Measurements from ENCODE around the gene CLK4.

Gene CLK4

DNA sequence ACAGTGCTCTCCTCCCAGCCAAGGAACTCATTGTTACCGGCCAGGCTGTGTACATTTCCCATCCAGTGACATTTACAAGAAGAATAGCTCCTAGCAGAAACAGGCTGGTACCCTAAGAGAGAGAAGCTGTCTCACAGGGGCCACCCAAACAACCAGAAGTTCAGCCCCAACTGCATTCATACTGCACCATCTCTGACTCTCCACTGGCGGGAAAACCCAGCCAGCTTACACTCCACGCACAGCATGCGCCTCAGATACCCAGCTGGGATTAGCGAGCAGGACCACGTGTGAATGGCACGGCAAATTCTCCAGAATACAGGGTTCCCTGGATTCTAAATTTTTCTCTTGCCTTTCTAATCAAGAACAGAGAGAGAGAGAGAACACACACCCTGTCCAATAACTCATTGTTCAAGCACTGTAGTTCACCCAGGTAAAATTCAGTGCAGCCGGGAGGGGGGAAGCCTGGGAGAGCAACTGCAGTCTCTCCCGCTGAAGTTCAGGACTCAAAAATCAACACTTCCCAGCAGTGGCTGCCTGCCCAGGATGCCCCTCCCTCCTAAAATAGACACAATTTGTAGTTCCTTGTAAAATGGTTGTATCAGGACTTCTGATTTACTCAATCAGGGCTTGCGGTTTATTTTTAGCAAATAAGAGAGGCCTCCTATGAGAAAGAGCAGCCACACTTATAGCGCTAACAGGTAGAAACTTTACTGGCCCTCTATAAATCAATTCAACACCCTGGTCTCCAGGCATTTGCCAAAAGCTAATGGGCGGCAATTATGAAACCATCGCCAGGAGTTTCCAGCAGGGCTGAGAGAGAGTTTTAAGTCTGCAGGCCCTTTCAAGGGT, 38.9 kb downstream of the CLK4 start:
- DNase-seq (ENCODE audit: low read depth): no peak

DNA sequence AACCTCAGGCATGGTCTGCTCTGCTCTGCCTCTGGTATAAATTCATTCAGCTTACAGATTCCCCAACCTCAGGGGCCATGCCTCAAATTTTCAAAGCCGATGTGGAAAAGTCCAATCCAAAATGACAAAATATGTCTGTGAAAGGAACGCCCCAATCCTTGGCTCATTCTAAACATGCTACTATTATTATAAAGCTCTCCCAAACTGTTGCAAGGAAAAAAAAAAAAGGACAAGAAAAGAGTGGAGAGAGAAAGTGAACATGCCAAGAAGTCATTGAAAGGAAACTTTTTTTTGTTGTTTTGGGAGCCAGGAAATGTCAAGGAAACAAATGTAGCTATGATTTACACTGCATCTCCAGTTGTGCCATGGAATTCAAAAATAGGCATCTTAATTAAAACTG, 40.5 kb downstream of the CLK4 start:
- DNase-seq (ENCODE audit: low read depth): no peak

- peak; percentile 16 for DNase-seq (ENCODE audit: low read depth)
Observed at GRCh38 chr5:178585421-178585820, 41.4 kb downstream of the CLK4 start.

- no peak for DNase-seq (ENCODE audit: low read depth)
Observed at GRCh38 chr5:178583279-178583678, 43.6 kb downstream of the CLK4 start.

DNA sequence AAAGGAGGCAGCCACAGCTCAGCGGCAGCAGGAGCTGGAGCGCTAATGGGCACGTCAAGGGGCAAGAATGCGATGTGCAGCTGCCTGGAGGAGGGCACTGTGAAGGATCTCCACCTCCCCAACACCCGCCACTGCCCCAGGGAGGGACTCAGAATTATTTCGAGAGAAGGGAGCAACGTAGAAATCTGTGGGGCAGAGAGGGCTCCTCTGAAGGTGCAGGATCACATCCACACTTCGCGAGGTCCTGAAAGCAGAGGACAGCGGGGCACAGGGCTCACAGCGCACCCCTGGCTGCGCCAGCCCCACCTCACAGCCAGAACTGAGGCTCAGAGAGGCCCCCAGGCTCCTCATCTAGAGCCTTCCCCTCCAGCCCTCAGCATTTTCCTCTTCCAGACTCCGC, 44.6 kb downstream of the CLK4 start:
- DNase-seq (ENCODE audit: low read depth): no peak

DNA sequence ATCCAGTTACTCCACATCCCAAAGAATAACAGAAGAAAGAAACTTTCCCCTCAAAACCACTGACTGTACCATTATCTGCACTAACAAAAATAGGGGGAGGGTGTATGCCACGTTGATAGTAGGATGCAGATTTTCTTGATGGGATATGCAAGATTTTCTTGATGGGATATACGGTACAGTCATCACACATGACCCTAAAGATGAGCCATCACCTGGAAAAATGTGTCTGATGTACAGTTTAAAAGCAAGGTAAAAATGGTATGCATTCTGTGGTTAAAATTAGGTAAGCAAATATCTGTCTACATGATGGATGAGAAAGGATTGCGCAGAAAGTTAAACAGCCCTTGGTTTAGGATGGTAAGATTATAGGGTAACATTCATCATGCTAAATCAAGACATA, 45.2 kb downstream of the CLK4 start:
- no peak for DNase-seq (ENCODE audit: low read depth)

DNA sequence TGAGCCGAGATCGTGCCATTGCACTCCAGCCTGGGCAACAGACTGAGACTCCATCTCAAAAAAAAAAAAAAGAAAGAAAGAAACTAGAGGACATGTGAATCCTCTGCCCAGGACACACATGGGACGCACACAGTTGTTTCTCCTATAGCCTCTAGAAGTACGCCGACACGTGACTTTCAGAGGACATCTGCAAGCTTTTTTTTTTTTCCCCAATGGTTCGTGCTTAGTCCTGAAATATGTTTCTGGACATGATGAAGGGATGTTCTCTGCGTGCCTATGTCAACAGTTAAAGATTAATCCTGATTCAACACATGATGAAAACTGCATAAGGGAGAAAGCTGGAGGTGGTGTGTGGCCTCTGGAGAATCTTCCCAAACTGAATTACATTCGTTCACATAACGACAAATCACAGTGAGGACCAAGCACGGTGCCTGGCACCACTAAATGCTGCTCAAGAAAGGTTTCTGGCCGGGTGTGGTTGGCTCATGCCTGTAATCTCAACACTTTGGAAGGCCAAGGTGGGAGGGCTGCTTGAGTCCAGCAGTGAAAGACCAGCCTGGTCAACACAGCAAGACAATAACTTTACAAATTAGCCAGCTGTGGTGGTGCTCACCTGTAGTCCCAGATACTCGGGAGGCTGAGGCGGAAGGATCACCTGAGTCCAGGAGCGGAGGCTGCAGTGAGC, 46.4 kb downstream of the CLK4 start:
- DNase-seq (ENCODE audit: low read depth): no peak

DNA sequence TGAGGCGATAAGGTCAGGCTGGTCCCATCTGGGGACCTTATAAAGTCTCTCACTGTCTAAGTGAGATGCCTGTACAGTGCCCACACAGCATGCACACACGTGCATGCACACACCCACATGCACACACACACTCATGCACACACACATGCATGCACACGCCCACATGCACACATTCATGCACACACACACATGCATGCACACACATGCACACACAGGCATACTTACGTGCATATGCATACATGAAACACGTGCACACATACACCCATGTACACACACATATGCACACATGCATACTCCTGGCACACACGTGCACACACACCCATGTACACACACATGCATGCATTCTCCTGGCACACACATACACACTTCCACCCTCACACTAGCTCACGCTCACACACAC, 48.9 kb downstream of the CLK4 start:
- DNase-seq (ENCODE audit: low read depth): no peak

- DNase-seq (ENCODE audit: low read depth): no peak
Observed at GRCh38 chr5:178577376-178577839, 49.4 kb downstream of the CLK4 start.

DNA sequence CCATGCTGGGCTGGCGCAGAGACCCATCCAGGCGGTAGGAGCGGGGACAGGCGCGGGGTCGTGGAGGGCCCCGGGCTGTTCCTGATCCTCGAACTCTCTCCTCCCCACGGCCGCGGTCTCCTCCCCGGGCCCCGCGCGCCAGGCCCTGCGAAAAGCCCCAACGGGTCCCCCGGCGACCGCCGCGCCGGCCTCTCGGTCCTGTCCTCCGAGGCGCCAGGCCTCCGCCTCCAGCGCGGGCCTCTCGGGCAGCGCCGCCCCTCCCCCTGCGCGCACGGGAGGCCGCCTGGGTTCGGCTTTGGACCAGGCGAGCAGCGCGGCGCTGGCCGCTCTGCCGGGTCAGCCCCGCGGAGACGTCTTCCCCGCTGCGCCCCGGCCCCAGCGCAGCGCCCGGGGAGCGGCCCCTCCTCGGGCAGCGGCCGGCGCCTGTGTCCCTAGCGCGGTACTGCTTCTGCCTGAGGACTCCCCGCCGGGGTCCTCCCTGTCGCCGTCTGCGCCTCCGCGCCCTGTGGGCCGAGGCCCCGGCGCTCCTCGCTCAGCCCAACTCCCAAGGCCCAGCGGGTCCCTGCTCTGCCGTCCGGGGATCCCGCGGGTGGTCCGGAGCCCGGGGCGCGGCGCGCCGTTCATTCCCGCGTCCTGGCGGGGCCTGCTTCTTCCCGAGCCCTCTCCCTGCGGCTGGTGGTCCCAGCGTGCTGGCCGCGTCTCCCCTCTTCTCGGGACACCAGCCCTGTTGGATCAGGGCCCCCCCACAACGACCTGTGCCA, 50.1 kb downstream of the CLK4 start:
- DNase-seq (ENCODE audit: low read depth): no peak

DNA sequence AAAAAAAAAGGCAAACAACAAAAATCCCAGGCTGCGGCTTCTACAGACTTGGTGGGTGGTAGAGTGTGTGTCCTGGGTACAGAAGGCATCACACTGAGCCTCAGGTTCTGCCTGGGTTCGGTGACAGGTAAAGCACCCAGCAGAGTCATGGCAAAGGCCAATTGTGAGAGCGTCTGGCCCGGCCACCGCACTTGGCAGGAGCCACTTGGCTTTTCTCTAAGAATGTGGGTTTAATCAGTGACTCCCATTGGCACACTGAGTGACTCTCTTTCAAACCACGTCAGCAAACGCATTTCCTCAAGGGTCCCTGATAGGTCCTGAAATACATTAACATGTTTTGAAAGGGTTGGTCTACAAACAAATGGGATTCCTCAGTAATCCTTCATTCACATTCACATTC, 53.6 kb downstream of the CLK4 start:
- no peak for DNase-seq (ENCODE audit: low read depth)

DNA sequence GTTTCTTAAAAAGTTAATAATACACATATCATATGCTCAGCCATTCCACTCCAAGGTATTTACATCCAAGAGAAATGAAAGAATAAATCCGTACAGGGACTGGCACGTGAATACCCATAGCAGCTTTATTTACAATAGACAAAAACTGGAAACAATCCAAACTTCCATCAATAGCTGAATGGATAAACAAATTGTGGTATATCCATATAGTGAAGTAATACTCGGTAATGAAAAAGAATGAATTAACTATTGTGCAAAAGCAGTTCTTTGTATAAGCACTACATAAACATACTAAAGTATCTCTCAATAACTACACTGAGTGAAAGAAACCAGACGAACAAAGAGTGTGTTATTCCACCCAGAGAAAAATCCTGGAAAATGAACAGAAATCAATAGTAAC, 54.2 kb downstream of the CLK4 start:
- no peak for DNase-seq (ENCODE audit: low read depth)

- DNase-seq (ENCODE audit: low read depth): no peak
Observed at GRCh38 chr5:178569485-178569884, 57.4 kb downstream of the CLK4 start.

DNA sequence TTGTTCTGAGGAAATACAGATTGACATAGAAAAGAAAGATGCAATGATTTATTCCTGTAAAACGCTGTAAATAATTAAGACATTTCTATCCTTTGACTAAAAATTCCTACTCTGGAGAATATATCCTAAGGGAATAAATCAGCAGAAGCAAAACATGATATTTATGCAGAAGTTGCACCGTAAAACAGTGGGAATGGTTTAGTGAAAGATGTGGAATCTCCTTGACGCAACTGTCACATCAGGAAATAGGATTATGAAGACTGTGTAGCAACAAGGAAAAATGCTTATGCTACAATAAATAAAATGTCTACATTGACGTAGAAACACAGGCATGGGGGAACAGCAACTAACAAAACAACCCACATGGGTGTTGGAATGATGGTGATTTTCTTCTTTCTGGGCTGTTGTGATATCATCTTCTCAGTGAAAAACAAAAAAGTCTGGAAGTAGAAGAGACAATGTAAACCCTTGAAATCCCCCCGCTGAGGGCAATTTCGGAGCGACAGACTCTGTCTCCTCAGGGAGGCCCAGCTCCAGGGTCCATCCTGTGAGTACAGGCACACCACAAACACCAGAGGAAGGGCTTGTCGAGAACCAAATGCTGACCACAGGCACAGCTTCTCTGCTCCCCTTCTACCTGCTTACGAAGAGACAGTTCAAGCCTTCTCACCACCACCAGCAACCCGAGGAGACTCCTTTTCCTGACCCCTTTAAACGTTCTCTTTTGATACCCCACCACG, 61.9 kb downstream of the CLK4 start:
- no peak for DNase-seq (ENCODE audit: low read depth)

GRCh38 chr5:178564397-178564796, 62.5 kb downstream of the CLK4 start:
- no peak for DNase-seq (ENCODE audit: low read depth)

DNA sequence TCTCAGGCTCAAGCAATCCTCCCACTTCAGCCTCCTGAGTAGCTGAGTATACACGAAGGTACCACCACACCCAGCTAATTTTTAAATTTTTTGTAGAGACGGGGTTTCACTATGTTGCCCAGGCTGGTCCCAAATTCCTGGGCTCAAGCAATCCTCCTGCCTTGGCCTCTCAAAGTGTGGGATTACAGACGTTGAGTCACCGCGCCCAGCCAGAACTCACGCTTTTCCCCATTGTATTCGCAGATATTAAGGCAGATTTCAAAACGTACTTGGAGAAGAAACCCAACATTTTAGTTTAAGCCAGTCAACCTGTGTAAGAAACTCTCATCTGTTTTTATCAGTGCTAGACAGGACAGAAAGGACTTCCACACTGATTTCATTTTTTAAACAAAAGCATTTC, 63.2 kb downstream of the CLK4 start:
- no peak for DNase-seq (ENCODE audit: low read depth)

GRCh38 chr5:178561746-178562264, 65.0 kb downstream of the CLK4 start:
- no peak for DNase-seq (ENCODE audit: low read depth)

DNA sequence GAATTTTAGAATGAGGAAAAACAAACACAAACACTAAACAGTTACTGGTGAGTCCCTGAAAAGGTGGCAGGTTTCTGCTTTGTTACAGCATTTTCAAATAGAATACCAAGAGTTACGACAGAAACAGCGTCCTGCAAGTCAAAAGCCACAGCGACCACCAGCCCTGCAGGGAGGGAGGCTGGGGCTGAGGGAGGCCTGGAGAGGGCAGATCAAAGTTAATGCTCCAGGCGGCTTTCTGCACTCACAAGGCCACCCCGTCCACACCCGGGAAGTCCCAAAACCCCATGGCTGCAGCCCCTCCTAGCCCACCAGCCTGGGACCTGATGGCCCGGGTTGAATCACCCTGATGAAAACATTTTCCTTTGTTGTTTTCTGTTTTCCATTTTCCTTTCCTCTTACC, 65.9 kb downstream of the CLK4 start:
- DNase-seq (ENCODE audit: low read depth): no peak

- no peak for DNase-seq (ENCODE audit: low read depth)
Observed at GRCh38 chr5:178557416-178557815, 69.4 kb downstream of the CLK4 start.

- DNase-seq (ENCODE audit: low read depth): no peak
Observed at GRCh38 chr5:178555771-178556211, 71.1 kb downstream of the CLK4 start.

DNA sequence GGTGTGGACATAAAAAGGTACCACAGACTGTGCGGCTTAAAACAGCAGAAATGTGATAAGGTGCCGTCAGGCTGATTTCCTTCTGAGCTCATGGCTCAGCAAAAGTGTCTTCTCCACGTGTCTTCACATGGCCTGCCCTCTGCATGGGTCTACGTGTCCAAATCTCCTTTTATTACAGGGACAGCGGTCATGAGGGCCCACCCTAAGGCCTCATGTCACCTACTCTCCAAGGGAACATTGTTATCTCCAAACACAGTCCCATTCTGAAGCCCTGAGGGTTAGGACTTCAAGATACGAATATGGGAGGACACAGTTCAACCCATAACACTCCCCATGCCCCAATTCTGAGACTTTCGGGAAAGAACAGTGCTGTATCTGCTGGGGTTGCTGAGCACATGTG, 71.8 kb downstream of the CLK4 start:
- no peak for DNase-seq (ENCODE audit: low read depth)

DNA sequence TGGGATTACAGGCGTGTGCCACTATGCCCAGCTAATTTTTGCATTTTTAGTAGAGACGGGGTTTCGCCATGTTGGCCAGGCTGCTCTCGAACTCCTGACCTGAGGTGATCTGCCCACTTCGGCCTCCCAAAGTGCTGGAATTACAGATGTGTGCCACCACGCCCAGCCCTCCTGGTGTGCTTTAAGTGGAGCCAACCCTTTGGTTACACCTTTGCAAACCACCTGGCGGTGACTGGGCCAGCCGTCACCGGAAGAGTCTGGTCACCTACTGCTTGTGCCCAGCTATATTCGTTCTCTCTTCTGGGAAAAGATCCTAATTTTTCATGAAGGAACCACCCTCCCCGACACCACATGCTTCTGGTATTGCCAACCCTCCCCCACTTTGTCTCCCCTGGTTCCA, 72.5 kb downstream of the CLK4 start:
- no peak for DNase-seq (ENCODE audit: low read depth)
